ENCODE results near the gene DENND2A.

DNA sequence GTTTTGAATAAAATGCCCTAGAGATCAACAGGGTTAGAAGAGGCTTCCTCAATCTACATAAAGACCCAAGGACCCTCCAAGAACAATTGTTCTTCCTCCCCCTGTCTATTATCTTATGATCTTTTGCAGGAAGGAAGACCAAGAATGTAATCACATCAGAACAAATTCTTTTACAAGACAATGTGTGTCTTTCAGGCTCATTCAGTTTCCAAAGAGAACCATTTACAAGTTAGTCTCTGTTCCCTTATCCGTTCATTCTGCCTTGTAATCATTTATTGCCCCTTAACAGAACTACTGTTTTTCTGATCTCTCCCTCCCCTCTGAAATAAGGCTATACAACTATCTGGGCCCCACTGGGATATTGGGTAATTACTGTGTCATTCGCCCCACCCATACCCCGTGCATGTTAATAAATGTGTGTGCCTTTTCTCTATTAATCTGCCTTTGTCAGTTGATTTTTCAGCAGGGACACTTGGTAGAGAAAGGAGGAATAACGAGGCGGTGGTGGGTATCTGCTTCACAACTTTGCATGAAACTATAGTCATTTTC, 155.6 kb downstream of the DENND2A start:
- no peak for TF ChIP-seq POLR2A (IDR thresholded peaks at IDR 0.05)
- TF ChIP-seq, protein P1, sequence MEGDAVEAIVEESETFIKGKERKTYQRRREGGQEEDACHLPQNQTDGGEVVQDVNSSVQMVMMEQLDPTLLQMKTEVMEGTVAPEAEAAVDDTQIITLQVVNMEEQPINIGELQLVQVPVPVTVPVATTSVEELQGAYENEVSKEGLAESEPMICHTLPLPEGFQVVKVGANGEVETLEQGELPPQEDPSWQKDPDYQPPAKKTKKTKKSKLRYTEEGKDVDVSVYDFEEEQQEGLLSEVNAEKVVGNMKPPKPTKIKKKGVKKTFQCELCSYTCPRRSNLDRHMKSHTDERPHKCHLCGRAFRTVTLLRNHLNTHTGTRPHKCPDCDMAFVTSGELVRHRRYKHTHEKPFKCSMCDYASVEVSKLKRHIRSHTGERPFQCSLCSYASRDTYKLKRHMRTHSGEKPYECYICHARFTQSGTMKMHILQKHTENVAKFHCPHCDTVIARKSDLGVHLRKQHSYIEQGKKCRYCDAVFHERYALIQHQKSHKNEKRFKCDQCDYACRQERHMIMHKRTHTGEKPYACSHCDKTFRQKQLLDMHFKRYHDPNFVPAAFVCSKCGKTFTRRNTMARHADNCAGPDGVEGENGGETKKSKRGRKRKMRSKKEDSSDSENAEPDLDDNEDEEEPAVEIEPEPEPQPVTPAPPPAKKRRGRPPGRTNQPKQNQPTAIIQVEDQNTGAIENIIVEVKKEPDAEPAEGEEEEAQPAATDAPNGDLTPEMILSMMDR (IDR thresholded peaks at IDR 0.05), result no peak
